ENCODE results near the gene ARHGAP15.

Gene ARHGAP15

DNA sequence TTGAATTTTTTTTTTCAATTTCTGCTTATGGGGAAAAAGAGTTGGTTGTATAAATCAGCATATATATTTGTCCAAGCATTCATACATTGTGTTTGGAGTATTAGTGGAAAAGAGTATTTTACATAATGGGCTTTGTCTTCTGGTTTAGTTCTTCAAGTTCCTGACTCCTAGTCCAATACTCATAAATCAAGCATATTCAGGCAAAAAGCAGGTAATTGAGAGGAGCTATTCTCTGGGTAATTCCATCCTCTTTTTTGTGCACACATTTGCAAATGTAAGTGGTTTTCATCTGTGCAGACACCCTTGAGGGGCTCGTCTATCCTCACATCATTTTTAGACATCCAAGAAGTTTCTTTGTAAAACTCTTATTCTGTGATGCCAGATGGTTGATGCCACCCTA is 337.2 kb downstream of the ARHGAP15 start:
- DNase-seq, result no peak

DNA sequence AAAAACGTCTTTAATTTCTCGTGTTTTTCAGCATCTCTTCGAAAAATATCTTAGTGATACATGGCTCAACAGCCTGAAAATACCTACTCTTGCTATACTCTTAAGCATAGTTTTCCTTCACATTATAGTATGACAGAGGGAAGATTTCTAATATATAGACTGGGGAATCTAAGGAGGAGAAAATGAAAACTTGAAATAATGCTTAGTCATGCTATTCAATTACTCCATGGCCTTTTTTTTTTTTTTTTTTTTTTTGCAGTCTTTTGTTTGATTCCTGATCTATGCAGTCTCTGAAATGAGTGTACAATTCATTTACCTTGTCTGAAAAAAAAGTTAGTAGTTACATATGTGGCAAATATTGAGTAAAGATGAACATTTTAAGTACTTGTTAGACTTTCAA is 337.8 kb downstream of the ARHGAP15 start:
- DNase-seq, result no peak

DNA sequence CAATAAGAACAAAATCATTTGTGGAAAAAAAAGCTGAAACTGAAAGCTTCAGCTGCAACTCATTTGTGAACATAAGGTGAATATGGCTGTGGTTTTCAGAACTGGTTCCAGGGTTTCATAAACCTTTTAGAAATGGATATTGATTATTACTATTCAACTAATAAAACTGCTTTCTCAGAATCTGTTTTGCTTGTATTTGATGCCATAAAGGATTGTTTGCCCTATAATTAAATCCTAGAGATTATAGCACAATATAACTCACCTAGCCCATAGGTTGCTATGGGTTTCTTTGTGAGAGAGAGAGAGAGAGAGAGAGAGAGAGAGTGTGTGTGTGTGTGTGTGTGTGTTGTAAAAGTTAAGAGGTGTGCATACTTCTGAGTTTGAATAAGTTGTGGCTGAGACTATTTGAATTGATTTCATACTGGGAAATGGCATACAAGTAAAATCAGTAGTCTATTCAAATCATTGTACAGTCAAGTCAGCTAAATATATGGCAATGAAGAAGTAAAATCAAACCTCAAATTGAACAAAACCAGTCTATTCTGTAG is 339.2 kb downstream of the ARHGAP15 start:
- DNase-seq, result no peak

DNA sequence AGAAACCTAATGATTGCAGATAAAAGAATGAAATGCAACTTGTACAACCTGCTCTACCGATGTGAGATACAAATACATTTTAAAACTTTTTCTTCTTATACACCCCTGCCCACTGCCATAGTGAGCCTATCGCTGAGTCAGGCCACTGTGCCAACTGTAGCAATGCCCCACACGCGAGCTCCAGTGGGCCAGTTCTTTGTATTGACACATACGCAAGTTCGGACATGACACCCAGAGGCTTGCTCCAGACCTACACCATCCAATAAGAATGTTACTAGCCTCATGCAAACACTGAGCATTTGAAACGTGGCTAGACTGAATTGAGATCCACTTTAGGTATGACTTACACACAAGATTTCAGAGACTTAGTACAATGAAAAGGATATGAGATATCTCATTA is 340.1 kb downstream of the ARHGAP15 start:
- DNase-seq, result no peak

DNA sequence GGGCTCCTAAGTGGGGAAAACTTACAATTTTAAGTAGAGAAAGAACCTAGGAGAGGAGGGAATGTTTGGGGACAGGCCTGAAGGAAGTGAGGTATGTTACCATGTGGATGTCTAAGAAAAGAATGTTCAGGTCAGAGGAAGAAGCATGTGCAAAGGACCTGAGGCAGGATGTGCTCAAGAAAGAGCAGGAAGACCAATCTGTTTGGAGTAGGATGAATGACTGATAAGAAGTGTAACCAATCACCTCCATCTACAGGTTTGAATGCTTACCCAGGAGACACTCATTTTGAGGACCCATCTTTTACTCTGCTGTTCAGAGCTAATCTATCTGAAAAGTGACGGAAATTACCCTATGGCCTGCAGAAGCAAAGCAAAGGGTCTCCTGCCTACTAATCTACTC is 342.3 kb downstream of the ARHGAP15 start:
- DNase-seq, result no peak

DNA sequence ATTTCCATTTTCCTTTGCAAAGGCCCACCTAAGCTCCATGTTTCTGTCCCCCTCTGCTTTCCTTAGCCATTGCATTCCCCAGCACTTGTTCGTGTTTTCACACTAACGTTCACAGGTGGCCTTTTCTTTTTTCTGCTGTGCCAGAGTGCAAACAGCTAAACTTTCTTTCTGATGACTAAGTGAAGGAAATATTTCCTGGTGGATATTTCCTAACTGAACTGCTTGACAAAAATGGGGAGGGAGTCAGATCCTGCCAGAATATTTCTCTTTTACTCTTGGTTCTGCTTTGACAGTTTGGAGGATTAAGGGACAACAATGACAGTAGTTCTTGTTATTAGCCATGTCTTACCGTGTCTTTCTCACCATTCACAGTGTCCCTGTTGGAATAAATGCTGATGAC is 344.0 kb downstream of the ARHGAP15 start:
- no peak for DNase-seq

DNA sequence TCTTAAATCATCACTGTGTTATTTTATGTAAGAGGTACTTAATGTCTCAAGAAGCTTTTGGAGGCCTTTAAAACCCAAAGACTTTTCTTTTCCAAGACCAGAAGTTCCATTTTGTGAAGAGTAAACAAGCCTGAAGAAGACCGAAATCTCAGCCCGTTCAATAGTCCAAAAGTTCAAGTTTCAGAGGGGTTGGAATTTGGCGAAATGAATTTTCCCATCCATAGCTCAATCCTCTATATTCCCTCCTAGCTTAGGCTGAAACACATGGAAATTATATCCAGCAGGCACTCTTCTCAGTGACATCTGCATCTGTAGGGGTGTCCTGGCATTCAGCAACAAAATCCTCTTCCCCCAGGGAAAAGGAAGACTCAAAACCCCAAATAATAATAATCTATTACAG is 344.6 kb downstream of the ARHGAP15 start:
- DNase-seq, result no peak

DNA sequence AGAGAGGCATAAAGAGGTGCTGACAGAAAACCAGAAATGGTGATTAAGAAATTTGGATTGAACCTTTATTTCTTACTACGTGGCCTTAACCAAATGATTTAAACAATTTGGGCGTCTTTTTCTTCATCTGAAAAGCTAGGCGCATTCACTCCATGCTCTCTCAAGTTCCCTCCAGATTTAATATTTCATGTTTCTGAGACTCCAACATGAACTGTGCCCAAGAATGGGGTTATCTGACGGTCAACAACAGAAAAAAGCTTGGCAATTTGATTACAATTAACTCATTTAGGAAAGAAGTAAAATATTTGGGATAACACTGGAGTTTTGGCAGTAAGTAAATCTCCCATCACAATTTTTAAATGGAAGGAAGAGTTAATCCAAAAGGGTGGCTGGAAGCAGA is 345.4 kb downstream of the ARHGAP15 start:
- DNase-seq, result no peak

DNA sequence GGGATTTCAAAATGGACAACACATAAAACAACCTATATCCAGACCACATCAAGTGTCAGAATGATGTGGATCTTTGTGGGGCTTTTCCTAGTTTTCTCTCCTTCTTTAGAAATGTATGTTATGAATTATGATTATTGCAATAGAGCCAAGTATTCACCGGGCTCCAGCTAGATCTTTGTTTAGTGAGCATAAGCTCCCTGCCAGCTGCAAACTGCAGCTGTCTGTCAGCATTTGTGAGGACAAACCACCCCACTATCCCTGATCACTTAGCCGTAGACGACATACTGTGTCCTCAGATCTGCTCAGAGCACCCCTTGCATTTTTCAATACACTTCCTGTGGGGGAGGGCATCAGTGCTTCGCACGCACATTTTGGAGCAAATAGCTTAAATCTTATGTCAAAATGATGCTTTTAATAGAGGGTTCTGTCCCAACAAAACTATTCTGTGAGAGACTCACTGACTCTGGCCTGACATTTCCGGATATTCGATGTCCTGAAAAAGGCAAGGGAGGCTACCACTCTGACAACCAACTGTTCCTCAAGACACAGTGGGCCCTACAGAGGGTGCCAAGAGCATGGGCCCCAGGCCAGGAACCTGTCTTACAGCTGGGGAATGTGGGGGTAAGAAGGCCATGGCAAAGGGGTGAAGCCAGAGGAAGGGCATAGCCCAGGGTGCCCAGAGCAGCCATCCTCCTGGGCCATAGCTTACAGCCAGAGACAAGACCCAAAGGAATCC is 346.0 kb downstream of the ARHGAP15 start:
- DNase-seq, result no peak

DNA sequence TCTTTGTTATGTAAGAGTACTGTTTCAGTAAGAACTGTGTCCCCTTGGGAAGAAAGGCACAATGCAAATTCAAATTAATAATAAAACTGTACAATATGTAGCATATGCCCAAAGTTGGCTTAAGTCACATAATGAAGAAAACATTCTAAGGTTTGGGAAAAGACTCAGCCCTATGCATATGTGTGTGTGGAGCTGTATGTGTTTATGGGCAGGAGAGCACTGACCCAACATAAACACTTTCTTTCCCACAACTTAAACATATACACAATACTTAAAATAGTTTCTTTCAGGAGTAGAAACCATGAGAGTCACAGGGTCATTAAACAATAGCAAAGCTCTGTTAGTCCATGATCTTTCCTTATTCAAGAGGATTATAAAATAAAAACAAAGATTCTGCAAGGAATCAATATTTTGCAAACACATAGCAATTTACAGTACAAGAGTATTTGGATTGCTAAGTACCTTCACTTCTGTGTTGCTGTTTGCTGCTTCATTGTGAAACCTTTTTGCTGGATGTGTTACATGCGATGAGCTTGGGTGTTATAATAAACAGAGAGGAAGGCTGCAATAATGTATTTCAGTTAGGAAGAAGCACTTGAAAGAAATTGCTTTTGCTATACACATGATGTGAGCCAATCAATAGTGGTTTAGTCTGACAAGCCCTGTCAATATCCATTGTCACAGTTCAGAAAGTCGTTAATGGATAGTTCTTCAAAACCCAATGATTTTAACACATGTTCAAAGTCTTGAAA is 347.3 kb downstream of the ARHGAP15 start:
- DNase-seq, result no peak

DNA sequence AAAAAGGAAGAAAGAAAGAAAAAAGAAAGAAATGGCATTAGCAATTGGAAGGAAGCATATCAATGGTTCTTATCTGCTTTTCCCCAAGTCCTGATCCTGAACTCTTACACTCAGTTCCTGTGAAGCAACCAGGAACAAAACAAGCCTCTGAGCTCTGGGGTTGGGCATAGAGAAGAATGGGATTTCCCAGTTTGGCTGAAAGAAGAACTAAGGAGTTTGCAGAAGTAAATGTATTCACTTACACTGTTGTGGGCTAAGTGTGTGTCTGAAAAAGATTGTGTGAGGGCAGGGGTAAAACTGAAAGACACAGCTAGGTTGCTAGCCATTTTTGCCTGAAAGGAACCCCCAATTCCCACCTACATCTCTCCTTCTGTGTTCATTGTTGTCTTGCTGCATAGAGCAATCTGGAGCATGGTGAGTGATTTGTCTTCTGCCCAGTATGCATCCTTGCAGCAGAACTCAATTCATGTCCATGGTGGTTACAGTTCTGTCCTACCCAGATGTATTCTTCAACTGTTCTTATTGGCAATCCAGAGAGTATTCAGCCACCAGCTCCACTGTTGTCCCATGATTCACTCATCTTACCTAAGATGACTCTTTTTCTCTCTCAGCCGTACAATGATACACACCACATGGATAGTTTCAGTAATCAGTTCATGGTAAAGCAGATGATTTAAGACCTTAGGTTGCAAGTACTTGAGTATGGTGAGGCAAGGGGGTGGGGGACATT is 348.7 kb downstream of the ARHGAP15 start:
- DNase-seq, result no peak

DNA sequence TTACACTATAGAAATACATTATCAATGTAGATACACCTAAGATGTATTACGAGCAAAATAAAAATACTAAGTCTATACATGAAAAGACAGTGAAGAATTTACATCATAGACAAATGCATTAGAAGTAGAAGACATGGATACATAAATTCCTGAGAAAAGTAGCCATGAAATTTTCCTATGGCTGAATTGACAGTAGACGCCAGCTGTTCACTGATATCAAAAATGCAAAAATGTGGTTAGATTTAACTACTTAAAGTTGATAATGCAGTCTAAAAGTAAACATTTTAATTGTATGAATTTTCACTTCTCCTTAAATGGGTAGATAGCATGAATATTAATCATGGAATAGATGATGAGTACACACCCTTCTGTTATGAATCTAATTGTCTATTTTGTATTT is 350.9 kb downstream of the ARHGAP15 start:
- no peak for DNase-seq

DNA sequence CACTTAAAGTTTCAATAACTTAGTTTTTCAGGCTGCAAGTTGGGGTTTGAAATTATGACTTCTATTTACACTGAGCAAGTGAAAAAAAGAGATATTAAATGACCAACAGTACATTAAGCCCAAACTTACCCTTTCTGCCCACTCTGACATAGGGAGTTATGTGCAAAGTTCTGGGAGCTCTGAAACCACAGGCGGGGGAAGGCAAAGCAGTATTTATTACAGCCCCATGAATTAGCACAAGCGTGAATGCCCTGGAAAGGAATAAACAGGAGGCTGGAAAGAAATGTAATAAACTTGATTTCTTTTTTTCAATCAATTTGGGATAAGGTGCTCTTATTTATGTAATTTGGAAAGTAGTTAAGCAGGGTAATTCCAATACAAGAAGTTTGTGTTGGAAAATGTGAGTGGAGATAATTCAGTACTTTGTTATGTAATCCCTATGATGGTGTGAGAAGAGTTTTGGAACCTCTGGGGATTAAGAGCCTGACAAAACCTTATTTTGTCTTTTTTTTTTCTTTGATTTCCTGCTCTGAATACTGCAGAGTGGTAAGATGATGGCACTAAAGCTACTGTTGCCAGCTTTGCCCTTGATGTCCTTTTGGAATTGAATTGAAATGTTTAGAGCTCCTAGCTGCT is 351.5 kb downstream of the ARHGAP15 start:
- DNase-seq, result no peak

DNA sequence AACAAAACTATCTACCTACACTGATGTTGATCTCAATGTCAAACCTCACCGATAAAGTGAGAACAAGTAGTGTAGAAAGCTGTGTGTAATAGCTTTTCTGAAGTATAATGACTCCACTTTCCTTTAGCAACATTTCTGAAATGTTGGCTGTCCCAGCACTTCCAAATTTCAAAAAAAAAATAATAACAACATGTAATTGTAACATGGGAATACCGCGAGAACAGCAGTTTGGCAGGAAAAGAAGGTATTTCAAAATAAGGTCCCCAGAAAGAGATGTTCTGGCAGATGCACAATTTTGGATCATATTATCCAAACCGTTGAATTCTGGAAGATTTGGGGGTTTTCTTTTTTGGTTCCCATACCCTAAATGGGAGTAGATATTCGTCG is 352.0 kb downstream of the ARHGAP15 start:
- DNase-seq, result no peak

DNA sequence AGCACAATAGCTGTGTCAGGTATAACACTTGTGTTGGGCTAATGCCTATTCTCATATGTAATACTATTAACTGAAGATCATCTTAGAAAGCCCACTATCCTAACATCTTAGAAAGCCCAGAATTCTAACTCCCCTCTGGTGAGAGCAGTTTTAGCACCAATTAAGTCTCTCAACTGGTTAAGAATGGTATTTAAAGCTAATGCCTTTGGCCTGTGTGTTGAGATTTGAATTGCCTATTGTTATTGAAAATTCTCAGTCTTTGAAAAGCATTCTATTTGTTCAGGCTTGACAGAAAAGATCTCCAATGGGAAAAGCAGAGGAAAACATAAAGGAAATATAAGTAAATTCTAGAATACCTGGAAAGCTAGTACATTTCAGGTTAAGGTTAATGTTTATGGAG is 352.5 kb downstream of the ARHGAP15 start:
- DNase-seq, result no peak

DNA sequence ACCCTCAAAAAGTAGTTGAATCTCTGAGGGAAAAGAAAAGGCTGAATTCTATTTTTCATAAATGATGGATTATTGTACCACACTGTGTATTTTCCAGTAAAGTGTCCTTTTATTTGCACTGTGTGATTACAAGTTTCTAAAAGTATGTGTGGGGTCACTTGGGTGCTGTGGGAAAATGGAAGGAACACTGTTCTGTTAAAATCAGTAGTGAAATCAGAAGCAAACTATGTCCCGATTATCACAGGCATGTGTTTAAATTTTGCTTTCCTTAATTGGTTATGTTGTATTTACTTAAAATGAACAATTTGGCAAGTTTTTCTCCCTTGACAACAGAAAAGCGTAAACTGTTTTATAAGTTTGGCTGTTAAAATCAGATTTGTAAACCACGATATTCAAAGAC is 353.1 kb downstream of the ARHGAP15 start:
- no peak for DNase-seq

DNA sequence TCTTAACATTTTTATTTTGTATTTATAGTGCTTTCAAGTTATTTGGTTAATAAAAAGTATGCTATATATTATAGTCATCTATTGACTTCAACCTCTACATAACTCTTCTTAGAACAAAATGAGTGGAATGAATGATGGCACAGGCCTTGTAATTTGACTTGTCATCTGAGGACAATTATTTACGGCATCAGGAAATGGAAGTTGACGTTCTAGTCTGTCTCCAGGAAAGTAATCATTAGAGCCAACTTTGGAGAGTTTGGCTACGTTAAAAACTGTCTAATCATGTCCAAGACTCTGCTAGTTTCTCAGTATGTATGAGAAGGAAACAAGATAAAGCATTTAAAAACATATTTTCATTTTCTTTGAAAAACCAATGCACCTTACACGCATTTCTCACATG is 353.6 kb downstream of the ARHGAP15 start:
- DNase-seq, result no peak

DNA sequence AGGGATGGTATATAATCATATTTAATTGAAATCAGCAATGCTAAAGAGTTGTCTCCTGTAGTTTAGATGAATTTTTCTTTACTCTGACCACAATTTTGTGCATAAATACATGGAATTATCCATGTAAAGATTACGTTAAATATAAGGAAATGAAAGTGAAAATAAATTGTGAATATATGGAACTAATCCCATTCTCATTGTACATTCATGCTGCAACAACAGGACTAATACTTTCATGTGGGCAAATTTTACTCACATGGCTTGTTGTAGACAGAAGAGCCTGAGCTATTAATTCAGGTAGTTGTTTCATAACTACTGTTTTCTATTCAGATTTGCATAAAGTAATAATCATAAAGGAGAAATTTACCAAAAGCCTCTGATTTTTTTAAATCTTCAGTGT is 357.8 kb downstream of the ARHGAP15 start:
- no peak for DNase-seq

DNA sequence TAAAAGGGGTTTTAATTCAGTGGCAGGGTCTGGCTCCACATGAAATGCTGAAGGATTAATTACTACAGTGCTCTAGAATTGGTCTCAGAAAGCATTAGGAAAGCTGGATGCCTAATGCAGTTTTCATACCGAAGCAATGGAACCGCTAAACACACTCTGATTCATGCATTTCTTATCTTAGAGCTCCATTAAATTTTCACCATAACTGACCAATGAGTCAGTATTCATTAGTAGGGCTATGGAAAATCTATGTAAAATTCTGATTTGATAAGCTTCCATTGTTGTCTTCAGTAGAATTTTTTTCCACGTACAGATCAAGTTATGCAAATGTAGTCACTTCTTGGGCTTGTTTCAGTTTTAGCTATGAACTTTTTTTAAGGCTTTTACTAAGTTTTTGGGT is 359.9 kb downstream of the ARHGAP15 start:
- no peak for DNase-seq

DNA sequence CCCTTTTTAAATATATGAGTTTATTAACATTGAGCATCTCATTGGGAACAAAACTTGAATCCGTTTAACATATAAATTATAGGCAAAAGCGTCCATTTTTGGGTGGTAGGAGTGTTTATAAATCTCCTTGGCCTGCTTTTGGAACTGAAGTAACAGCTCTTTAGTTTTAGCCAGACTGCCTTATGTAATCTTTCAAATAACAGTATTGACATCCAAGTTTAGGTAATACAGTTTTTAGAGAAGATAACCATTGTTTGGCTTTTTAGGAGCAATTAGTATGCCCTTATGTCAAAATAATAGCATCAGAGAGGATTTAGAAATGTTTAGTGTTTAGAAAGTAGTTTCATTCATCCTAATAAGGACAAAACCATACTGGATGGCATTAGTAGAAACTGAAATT is 361.9 kb downstream of the ARHGAP15 start:
- DNase-seq, result no peak

DNA sequence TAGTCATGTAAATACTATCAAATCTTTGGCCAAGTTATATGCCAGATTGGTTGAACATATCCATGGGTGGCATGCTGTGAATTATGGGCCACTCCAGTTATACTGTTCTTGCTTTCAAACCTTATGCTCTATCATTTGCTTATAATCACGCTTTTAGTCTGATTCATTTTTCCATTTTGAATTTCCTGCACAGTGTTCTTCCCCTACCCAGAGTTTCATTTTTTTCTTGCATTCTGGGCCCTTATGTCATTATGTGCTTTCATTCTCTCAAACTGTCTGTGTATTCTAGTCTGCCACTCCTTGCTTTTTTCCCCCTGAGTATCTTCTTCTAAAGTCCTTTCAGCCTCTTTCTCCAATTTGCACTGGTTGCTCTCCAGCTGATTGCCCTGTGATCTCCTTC is 364.1 kb downstream of the ARHGAP15 start:
- DNase-seq, result no peak

DNA sequence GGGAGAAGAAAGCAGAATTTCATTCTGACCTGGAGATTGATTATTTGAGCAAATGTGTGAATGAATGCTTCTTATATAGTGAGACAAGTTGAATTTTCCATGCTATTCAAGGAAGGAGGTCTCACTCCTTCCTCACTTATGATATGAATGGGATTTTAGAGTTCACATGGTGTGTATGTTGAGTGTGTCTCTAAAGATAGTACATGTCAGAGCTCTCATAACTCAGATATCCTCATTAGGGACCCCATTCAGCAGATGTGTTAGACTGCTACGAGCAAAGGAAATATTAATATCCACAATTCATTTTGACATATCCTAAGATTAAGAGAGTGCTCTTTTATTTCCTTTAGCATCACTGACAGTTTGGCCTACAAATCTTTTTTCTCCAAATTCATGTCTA is 368.5 kb downstream of the ARHGAP15 start:
- no peak for DNase-seq

DNA sequence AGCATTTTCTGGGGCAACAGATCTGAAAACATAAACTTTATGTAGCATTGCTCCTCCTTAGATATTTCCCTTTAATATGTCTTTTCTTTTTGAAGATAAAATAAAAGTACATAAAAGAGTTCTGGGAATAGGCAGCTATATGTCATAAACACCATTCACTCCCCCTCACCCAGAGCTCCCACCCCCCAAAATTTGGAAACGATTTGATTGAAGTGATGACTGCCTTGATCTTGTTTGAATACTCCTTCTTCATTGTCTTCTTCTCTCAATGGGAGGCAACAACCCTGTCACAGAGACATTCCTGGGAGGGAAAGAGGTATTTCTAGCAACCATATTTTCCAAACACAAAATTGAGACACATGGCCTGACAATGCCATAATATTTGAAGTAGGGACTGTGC is 369.3 kb downstream of the ARHGAP15 start:
- no peak for DNase-seq
